A673 (cell line): Measurements from ENCODE around the gene TMEM87A. TPM values are rescaled to one million over a fixed set of nuclear protein-coding genes. Genes with fewer than 3 reads are reported as not detected.

Source experiments
- BruUV-seq: library from RNA; stranded (reverse); fragments of 400-500 nt; replicated peaks from 2 replicates; lab custom pipeline; 2021; lab: Mats Ljungman, UMichigan
- CTCF ChIA-PET: fragments of 300-600 bp; sonication (Branson Sonifier 250); formaldehyde crosslinking; loops from one replicate; lab custom pipeline; 2022; ENCODE audit warnings: antibody characterized with exemption; lab: Charles Lee
- POLR2A ChIA-PET: fragments of 300-600 bp; sonication (Branson Sonifier 250); formaldehyde crosslinking; loops from one replicate; lab custom pipeline; 2022; ENCODE audit warnings: antibody characterized with exemption; ENCODE audit not compliant: low non-redundant PET; lab: Charles Lee
- DNase-seq: peaks from one replicate; pipeline ENCODE4 v3.0.0-alpha.2; 2015; ENCODE audit warnings: low spot score
- H3K27ac ChIP-seq: fragments of 200-600 bp; sonication (generic); 2 replicates; pipeline ENCODE4 v1.5.1; 2016; ENCODE audit warnings: mixed run types, low read depth, mild to moderate bottlenecking, mixed read lengths, antibody characterized with exemption, low read length; ENCODE audit not compliant: poor library complexity, severe bottlenecking
- H3K27me3 ChIP-seq: fragments of 200-600 bp; sonication (generic); replicated peaks from 2 replicates; pipeline ENCODE4 v1.6.1; 2017; ENCODE audit warnings: mixed run types, low read depth, mild to moderate bottlenecking, mixed read lengths, antibody characterized with exemption, low read length; ENCODE audit not compliant: insufficient read depth, poor library complexity
- H3K36me3 ChIP-seq: fragments of 200-600 bp; sonication (generic); 2 replicates; pipeline ENCODE4 v1.6.1; 2016; ENCODE audit warnings: mixed run types, mild to moderate bottlenecking, mixed read lengths, antibody characterized with exemption, low read length; ENCODE audit not compliant: insufficient read depth, poor library complexity, severe bottlenecking
- H3K4me1 ChIP-seq: fragments of 200-600 bp; sonication (generic); 2 replicates; pipeline ENCODE4 v1.6.1; 2017; ENCODE audit warnings: mixed run types, mild to moderate bottlenecking, mixed read lengths, antibody characterized with exemption, low read length; ENCODE audit not compliant: insufficient read depth, poor library complexity, severe bottlenecking
- H3K4me3 ChIP-seq: fragments of 200-600 bp; sonication (generic); 2 replicates; pipeline ENCODE4 v1.5.1; 2016; ENCODE audit warnings: low read depth, mixed run types, mild to moderate bottlenecking, mixed read lengths, low read length; ENCODE audit not compliant: poor library complexity, severe bottlenecking
- H3K9me3 ChIP-seq: fragments of 200-600 bp; sonication (generic); 2 replicates; pipeline ENCODE4 v1.6.1; 2016; ENCODE audit warnings: mixed run types, low read depth, mild to moderate bottlenecking, mixed read lengths, antibody characterized with exemption, low read length; ENCODE audit not compliant: poor library complexity, severe bottlenecking
- EZH2 ChIP-seq: fragments of 200-600 bp; sonication (generic); IDR thresholded peaks from 2 replicates; pipeline ENCODE4 v1.6.1; 2017; ENCODE audit warnings: borderline replicate concordance, low read depth, mild to moderate bottlenecking, mixed read lengths, antibody characterized with exemption, low read length; ENCODE audit not compliant: poor library complexity, severe bottlenecking
- intact Hi-C: fragments of 100-400 bp; cut with micrococcal nuclease; formaldehyde crosslinking; loops from one replicate; pipeline ENCODE4 v1.10.0; 2022; ENCODE audit not compliant: unreplicated experiment
- total RNA-seq: library from RNA; stranded (reverse); gene quantifications from 2 replicates; pipeline ENCODE4 v1.2.3, GENCODE V29; 2021
- TF ChIP-seq, protein P1 (sequence below): fragments of 300-800, 200-600 bp; sonication (generic); conservative IDR thresholded peaks from 2 replicates; pipeline ENCODE4 v1.5.1; 2017; ENCODE audit warnings: low read depth, mild to moderate bottlenecking, antibody characterized with exemption, low read length, moderate library complexity, mixed read lengths

TMEM87A gene
- total RNA-seq, 1 experiment from 2014 or later, result 53.4 TPM

GRCh38 chr15:42199126-42199525, 74.1 kb downstream of the TMEM87A start:
- Histone ChIP-seq H3K36me3 (peaks cover 6% of the 10 kb centered on the region), H3K9me3 (no peaks in the 10 kb centered on the region), H3K27ac (no peak overlapping the region), H3K4me3 (no peak overlapping the region), H3K4me1 (no peaks in the 10 kb centered on the region), H3K27me3 (no peaks in the 10 kb centered on the region)
- ChIA-PET POLR2A (no interaction called here), CTCF (no interaction called here)
- intact Hi-C loops, result no loop called here
- no peak for TF ChIP-seq EZH2
- TF ChIP-seq, protein P1, sequence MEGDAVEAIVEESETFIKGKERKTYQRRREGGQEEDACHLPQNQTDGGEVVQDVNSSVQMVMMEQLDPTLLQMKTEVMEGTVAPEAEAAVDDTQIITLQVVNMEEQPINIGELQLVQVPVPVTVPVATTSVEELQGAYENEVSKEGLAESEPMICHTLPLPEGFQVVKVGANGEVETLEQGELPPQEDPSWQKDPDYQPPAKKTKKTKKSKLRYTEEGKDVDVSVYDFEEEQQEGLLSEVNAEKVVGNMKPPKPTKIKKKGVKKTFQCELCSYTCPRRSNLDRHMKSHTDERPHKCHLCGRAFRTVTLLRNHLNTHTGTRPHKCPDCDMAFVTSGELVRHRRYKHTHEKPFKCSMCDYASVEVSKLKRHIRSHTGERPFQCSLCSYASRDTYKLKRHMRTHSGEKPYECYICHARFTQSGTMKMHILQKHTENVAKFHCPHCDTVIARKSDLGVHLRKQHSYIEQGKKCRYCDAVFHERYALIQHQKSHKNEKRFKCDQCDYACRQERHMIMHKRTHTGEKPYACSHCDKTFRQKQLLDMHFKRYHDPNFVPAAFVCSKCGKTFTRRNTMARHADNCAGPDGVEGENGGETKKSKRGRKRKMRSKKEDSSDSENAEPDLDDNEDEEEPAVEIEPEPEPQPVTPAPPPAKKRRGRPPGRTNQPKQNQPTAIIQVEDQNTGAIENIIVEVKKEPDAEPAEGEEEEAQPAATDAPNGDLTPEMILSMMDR, result no peak
- no peak for DNase-seq
- BruUV-seq, result no TSS peak

DNA sequence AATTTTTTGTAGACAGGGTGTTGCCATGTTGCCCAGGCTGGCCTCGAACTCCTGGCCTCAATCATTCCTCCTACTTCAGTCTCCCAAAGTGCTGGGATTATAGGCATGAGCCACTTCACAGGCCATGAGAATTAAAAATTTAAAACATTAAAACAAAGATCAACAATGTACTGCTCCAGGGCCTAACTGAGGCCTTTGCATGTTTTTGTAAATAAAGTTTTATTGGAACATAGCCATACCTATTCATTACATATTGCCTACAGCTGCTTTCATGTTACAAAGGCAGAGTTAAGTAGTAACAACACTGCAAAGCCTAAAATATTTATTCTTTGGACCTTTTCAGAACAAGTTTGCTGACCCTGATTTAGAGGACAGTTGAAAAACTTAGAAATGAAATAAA, 74.7 kb downstream of the TMEM87A start:
- H3K4me1 ChIP-seq, result no peaks in the 10 kb centered on the region
- no TSS peak for BruUV-seq
- DNase-seq, result no peak
- TF ChIP-seq, protein P1, result no peak
- no peak for TF ChIP-seq EZH2
- ChIA-PET POLR2A (interaction anchor here (0.8 kb wide), 1 partner anchor 195 kb away, joined by 3 read pairs; no protein-coding TSS in a partner anchor), CTCF (interaction anchor here (0.6 kb wide), 1 partner anchor 176 kb away, joined by 6 read pairs; no protein-coding TSS in a partner anchor)
- intact Hi-C loops, result no loop called here
- no peak overlapping the region for H3K4me3 ChIP-seq
- no peaks in the 10 kb centered on the region for H3K9me3 ChIP-seq
- no peaks in the 10 kb centered on the region for H3K27me3 ChIP-seq
- no peak overlapping the region for H3K27ac ChIP-seq
- peaks cover 6% of the 10 kb centered on the region for H3K36me3 ChIP-seq

DNA sequence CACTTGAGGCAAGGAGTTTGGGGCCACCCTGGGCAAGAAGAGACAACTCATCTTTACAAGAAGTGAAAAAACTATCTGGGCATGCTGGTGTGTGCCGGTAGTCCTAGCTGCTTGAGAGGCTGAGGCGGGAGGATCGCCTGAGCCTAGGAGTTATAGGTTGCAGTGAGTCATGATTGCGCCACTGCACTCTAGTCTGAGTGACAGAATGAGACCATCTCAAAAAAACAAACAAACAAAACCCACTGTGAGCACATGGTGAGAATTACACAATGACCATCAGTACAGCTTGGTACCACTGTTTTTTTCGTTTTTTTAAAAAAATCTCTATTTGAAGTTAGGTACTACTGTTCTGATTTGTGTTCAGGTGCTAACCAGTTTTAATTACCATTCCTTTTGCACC, 78.7 kb downstream of the TMEM87A start:
- ChIA-PET POLR2A (no interaction called here), CTCF (no interaction called here)
- no TSS peak for BruUV-seq

More for the DNA sequence above, 78.7 kb downstream of the TMEM87A start:
- no peaks in the 10 kb centered on the region for H3K27me3 ChIP-seq
- DNase-seq, result no peak
- no peak for TF ChIP-seq EZH2
- TF ChIP-seq, protein P1, result no peak
- no peaks in the 10 kb centered on the region for H3K9me3 ChIP-seq
- no peaks in the 10 kb centered on the region for H3K4me1 ChIP-seq
- intact Hi-C loops, result no loop called here
- no peak overlapping the region for H3K27ac ChIP-seq
- H3K36me3 ChIP-seq, result peaks cover 16% of the 10 kb centered on the region
- H3K4me3 ChIP-seq, result no peak overlapping the region
